Bronchial epithelial cell (primary cell): ENCODE measurements around the gene TRAPPC2L. TPM values are rescaled to one million over a fixed set of nuclear protein-coding genes. Genes with fewer than 3 reads are reported as not detected.
A peak's percentile ranks its signal among the peaks of the same experiment; 100 is the strongest.

Experiments used
- DNase-seq: peaks from one replicate; pipeline ENCODE4 v3.0.0-alpha.2; 2010; ENCODE audit warnings: low read depth
- FAIRE-seq: peaks from 2 replicates; lab custom pipeline; 2011; peaks lifted over from hg19 to GRCh38; lab: Jason Lieb, UNC
- H3K27me3 ChIP-seq: 2 replicates; pipeline ENCODE4 v1.5.1; 2011; ENCODE audit warnings: low read length; ENCODE audit not compliant: control insufficient read depth, insufficient read depth
- H3K36me3 ChIP-seq: 2 replicates; pipeline ENCODE4 v1.5.1; 2011; ENCODE audit warnings: low read length; ENCODE audit not compliant: control insufficient read depth, insufficient read depth
- H3K4me3 ChIP-seq: 2 replicates; pipeline ENCODE4 v1.5.1; 2011; ENCODE audit warnings: mild to moderate bottlenecking, low read depth, low read length, control low read depth
- CTCF ChIP-seq: IDR thresholded peaks from 2 replicates; pipeline ENCODE4 v1.5.1; 2011; ENCODE audit warnings: mild to moderate bottlenecking, moderate library complexity, low read length, control low read depth, inconsistent platforms; ENCODE audit not compliant: insufficient read depth, severe bottlenecking
- total RNA-seq: library from RNA; depleted of rRNA; stranded (reverse); fragments of >200 nt; gene quantifications from 2 replicates; pipeline ENCODE4 v1.2.1, GENCODE V29; 2014

The TRAPPC2L gene
- total RNA-seq, 1 donor from 2014 or later = 65.0 TPM

- TF ChIP-seq CTCF = no peak
- Histone ChIP-seq H3K27me3 (peaks cover 7% of the 10 kb centered on the region), H3K36me3 (no peaks in the 10 kb centered on the region), H3K4me3 (no peak overlapping the region)
- DNase-seq (no peak), FAIRE-seq (no peak)
Measured at GRCh38 chr16:88876942-88877526, 20.1 kb downstream of the TRAPPC2L start.

GRCh38 chr16:88877564-88878289 lies 20.8 kb downstream of the TRAPPC2L start:
- Histone ChIP-seq H3K36me3 (no peaks in the 10 kb centered on the region), H3K27me3 (peaks cover 7% of the 10 kb centered on the region), H3K4me3 (no peak overlapping the region)
- TF ChIP-seq CTCF = no peak
- FAIRE-seq = no peak
- no peak for DNase-seq

- Histone ChIP-seq H3K36me3 (no peaks in the 10 kb centered on the region), H3K27me3 (peaks cover 4% of the 10 kb centered on the region), H3K4me3 (no peak overlapping the region)
- no peak for TF ChIP-seq CTCF
- DNase-seq (no peak), FAIRE-seq (no peak)
Measured at GRCh38 chr16:88878356-88878755, 21.4 kb downstream of the TRAPPC2L start.

- DNase-seq = peak; percentile 86
- TF ChIP-seq CTCF = no peak
- peak; percentile 97 for FAIRE-seq
- no peaks in the 10 kb centered on the region for H3K36me3 ChIP-seq
- H3K4me3 ChIP-seq = no peak overlapping the region
- peaks cover 4% of the 10 kb centered on the region for H3K27me3 ChIP-seq
Measured at GRCh38 chr16:88878967-88879787, 22.2 kb downstream of the TRAPPC2L start.

GRCh38 chr16:88879788-88880055 lies 22.8 kb downstream of the TRAPPC2L start:
- FAIRE-seq (no peak), DNase-seq (no peak)
- TF ChIP-seq CTCF = no peak
- Histone ChIP-seq H3K27me3 (peaks cover 4% of the 10 kb centered on the region), H3K36me3 (no peaks in the 10 kb centered on the region), H3K4me3 (no peak overlapping the region)
